Brain pericyte (primary cell): ENCODE data around the gene CCDC167.

Experiments used
- DNase-seq: peaks from one replicate; pipeline ENCODE4 v3.0.0-alpha.2; 2012; ENCODE audit warnings: low read depth, low spot score

The CCDC167 gene

DNA sequence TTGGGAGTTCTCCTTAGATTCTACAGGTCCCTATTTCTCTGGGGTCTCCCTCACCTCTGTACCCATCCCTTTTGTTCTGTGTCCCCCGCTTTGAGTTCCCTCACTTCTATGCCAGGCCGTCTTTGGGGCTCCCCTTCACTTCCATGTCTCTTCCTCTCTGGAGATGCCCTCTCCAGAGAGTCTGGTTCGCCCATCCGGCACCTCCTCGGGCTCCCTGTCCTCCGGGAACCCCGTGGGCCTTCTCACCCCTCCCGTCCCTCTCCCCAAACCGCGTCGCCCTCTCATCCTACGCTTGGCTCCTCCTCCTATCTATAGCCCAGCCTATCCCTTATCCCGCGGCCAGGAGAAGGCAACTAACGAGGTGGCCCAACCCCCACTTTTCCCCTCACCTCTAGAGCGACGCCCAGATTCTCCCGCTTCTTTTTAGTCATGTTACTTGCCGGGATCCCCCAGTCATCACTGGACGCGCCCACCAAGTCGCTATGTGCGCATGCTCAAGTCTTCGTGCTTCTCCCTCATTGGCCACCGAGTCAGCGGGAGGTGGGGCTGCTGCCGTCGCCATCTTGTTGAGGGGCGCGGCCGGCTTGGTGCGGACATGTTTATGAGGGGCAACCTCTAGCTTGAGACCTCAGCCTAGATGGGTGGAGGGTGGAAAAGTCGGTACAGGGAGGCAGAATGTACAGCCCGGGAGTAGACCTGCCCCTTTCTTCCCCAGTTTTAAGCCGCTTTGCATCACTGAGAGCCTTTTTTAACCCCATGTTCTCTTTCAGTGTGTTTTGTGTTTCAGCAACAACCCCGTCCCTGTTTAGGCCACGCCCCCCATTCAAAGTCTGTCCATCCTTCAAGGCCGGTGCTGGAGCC lies at the start of gene CCDC167:
Gene CCDC167, minus strand, starts transcription at position 461 of the 861 bp plus-strand sequence. Its CDS starts 30 bp downstream, at position 431.
- peak; percentile 91 for DNase-seq

DNA sequence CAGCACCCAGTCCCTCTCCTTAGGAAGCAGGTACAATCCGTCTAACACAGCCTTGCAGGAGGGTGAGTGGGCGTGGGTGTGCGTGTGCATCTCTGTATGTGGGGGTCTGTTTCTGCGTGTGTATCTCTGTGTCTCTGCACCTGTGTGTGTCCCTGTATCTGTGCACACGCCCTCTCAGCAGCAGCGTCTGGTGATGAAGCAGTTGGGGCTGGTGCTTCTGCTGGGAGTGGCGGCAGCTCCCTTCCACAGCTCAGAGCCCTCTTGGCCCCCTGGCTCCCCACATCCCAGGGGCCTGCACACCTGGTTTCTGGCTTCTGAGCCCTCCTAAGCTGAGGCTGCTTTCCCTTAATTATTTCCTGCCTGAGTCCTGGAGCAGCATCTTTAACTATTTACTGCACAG lies 49.5 kb upstream of the CCDC167 start:
- DNase-seq, result no peak

- DNase-seq, result no peak
Measured at GRCh38 chr6:37548067-37548674, 48.5 kb upstream of the CCDC167 start.

GRCh38 chr6:37547564-37548061 lies 47.9 kb upstream of the CCDC167 start:
- no peak for DNase-seq

GRCh38 chr6:37546141-37546871 lies 46.6 kb upstream of the CCDC167 start:
- DNase-seq, result no peak

DNA sequence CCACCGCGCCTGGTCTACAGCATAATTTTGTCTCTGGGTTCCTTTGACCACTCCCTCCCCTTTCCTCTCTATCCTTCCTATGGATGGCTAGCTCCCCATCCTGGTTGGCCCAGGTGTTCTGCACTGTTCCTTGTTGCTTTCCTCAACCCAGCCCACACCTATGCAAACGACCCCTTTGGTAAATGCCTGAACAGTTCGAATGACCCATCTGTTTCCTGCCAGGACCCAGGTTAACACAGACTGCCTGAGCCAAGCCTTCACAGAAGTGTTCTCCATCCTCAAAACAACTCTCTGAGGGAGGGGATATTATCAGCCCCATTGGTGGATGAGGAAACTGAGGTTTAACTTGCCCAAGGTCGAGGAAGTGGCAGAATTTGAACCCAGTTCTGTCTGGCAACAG lies 44.8 kb upstream of the CCDC167 start:
- DNase-seq, result no peak

- DNase-seq, result no peak
Measured at GRCh38 chr6:37543361-37543760, 43.7 kb upstream of the CCDC167 start.

DNA sequence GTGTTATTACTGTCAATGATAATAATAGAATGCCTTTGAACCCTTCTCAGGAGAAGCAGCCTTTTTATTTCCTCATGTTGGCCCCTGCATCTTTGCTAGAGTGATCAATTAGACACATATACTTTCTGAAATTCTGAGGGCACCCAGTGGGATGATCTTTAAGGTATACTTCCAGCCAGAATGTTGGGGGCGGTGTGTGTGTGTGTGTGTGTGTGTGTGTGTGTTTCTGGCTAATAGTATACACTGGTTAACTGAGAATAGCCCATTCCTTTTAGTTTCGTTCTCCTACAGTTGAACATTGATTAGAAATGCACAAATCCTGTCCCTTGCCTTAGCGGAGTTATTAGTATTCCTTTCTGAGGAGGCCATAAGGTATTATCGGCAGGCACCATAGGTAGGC lies 41.7 kb upstream of the CCDC167 start:
- DNase-seq, result no peak

DNA sequence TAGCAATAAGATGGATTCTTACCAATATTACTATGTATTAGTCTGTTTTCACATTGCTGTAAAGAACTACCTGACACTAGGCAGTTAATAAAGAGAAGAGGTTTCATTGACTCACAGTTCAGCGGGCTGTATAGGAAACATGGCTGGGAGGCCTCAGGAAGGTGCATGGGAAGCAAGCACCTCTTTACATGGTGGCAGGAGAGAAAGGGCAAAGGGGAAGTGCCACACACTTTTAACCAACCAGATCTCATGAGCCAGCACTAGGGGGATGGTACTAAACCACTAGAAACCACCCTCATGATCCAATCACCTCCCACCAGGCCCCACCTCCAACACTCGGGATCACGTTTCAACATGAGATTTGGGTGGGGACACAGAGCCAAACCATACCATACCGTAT lies 40.7 kb upstream of the CCDC167 start:
- no peak for DNase-seq

DNA sequence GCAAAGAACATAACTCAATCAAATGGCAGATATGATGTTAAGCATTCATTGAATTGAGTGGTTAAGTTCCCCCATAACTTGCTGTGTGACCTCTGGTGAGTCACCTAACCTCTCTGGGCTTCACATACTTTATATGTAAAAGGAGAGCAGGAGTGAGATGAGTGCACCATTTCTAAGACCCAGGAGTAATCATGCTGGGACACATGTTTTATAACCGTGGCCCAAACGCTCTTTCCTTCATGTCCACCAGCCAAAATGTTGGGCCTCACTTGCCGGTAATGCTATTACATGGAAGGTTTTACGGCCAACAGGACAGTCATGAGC lies 40.3 kb upstream of the CCDC167 start:
- DNase-seq, result no peak

DNA sequence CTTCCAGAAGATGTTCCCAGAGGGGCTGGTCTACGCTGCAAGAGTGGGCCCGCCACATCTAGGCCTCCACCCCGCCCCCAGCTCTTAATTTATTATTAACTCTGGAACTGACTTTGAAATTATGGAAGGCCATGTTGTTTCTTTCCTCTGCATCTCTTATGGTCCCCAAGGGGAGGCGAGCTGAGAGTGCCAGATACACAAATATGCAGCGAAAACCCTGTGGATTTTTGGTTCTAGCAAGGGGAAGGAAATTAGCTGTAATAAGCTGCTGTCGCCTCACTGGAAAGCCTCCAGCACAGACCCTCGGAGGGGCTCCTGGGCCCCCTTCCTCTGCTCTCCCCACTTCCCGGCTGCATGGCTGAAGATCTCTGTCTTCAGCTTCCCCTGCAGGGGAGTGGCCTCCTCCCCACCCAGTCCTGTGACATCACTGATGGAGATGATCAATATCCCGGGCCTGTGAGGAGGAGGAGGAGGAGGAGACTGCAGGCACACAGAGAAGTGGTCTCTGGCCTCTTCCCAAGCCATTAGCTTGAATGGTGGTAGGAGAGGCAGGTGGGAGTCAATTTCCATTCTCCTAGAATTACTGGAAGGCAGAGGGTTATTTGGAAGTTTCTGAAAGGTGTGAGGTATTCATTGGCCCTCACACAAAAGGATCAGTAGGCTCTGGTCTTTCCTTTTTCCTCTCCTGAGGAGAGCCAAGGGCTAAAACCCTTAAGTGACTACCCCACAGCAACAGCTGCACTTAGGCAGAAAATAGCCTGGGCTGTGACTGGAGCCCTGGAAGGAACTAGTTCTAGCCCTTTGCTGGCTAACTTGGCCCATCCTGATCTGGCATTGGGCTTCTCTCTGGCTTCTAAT lies 39.7 kb upstream of the CCDC167 start:
- no peak for DNase-seq

- no peak for DNase-seq
Measured at GRCh38 chr6:37538107-37538506, 38.4 kb upstream of the CCDC167 start.

DNA sequence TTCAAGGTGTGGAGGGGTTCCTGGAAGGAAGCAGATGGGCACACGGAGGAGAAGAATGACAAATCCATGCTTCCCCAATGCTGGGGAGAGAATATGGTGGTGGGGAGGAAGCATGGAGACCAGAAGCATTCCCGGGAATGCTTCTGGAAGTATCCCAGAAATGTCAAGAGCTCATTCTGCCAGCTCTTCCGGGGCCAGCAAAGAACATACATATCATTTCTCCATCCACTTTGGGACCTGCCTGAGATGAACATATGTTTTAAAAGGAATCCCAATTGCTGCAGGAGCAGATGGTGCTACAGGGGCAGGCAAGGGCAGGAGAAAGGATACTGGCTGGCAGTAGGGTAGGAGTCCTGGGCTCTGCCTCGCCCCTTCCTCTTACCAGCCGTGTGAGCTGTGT lies 37.9 kb upstream of the CCDC167 start:
- DNase-seq, result no peak

DNA sequence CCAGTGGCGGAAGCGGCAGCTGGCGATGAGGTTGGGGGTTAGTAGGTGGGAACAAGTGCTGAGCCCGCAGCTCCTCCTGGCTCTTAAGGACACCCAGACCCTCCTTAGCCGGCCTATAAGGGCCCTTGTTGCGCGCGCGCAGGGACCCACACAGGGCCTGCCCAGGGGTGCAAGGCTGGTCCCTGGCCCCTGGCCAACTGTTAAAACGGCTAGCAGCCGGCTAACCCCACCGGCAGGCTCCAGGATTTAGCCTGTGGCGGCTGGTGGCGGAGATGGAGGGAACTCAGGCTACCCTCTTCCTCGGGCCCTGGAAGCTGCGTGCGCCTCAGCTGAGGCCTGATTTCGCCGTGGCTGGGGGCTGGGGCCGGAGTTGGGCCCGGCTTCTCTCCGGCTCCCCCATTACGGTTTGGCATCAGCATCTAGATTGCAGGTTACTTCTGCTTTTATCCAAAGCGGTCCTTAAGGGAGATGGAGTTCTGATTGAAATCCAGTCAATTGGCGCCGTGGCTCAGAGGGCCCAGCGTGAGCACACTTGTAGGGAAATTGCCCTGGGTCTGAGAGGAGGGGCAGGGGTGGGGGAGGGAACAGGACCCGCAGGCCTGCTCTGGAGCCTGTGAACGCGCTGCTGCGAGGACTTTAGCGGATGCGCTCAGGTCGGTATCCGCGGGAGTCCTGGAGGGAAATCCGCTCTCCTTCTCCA lies 36.9 kb upstream of the CCDC167 start:
- no peak for DNase-seq

DNA sequence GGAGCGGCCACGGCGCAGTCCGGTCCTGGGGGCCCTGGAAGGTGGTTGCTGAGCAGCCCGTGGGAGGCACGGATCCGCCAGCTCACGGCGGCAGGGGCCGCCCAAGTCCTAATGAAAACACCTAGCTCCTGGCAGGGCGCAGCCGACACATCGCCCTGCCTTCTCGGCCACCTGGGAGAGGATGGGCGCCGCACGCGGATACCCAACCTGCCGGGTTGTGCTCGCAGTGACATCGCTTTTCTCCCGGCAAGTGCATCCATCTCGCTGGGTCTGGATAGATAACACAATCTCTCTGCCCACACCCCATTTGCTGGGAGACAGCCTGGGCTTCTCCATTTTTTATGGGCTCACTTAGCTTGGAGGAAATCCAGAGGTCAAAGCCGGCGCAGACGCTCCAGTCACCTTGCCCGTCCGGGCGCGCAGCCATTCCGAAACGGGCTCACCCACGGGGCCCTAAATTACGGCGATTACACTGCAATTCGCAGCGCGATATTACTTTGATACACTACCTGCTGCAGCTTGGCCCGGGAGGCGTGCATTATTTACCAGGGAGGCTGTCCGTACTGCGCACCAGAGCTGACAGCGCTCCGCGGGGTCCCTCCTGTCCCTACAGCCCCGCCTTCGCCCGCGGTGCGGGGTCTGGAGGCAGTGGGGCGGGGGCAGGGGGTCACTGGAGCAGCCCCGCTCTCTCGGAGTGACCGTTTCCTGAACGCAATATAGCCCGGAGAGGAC lies 36.2 kb upstream of the CCDC167 start:
- no peak for DNase-seq

DNA sequence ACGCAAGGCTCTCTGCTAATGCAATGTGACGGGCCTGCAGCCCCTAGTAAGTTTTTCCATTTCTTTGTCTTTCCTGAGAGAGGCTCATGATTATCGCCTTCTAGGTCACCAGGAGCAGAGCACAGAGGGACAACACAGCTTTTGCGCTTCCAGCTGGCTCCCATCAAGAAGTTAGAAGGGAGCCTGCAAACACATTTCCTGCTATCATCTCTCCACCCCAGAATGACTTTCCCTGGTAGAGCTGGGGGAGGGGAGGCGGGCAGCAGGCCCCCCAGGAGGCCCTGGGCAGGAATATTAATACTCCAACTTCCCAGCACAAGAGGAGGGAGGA lies 35.7 kb upstream of the CCDC167 start:
- no peak for DNase-seq

DNA sequence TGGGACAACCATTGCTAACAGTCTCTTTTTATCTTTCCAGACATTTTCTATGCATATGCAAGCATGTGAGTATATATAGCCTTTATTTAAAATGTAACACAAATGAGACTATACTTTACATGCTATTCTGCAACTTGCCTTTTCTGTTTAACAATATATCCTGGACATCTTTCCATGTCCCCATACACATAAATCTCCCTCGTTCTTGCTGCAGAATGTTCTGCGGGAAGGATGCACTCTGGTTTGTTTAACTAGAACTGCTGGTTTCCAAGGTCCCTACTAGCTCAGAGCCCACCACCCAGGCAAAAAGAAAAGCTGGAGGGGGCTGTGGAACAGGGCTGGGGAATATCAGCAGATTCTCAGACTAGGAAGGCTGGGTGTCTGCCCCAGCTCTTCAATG lies 35.2 kb upstream of the CCDC167 start:
- DNase-seq, result no peak

- DNase-seq, result no peak
Measured at GRCh38 chr6:37532122-37532521, 32.4 kb upstream of the CCDC167 start.

- no peak for DNase-seq
Measured at GRCh38 chr6:37531437-37532036, 31.8 kb upstream of the CCDC167 start.

DNA sequence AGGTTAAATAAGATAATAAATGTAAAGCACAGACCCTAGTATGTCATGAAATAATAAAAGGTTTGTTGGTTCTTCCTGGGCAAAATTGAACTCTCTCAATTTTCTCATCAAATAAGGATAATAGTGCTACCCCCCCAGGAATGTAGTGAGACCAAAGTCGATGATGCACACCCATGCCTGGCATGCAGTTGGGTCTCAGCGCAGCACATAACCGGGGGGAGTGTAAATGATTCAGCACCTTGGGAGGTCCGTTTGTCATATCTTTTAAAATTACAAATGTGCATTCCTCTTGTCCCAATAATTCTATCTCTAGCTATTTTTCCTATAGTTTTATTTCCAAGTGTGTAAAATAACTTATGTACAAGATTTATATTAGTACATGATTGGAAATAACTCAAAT lies 31.3 kb upstream of the CCDC167 start:
- DNase-seq, result no peak
